CD14-positive monocyte (primary cell): ENCODE results near the gene LRPAP1. TPM values are rescaled to one million over a fixed set of nuclear protein-coding genes. Genes with fewer than 3 reads are reported as not detected.
A peak's percentile ranks its signal among the peaks of the same experiment; 100 is the strongest.

Source experiments
- DNase-seq, 3 donors: peaks; one replicate each; pipeline ENCODE4 v3.0.0-alpha.2; 2011 to 2022
- H2AFZ ChIP-seq: 2 replicates; pipeline ENCODE4 v1.6.0; 2012; ENCODE audit warnings: mild to moderate bottlenecking, low read depth, low read length, inconsistent platforms; ENCODE audit not compliant: insufficient read depth, poor library complexity, severe bottlenecking
- H3K27ac ChIP-seq, 2 donors: 1 replicate in 1 of 2; 2 replicates in 1 of 2; pipeline ENCODE4 v1.5.1; 2012 to 2013; ENCODE audit warnings: low read length in 2 of 2, control low read depth in 1 of 2, inconsistent platforms in 1 of 2, low read depth in 1 of 2, mild to moderate bottlenecking in 1 of 2
- H3K27me3 ChIP-seq, 2 donors: one replicate each; pipeline versions ENCODE4 v1.6.0 to v1.6.1; 2011 to 2013; ENCODE audit warnings: low read length in 2 of 2; ENCODE audit not compliant: control insufficient read depth in 2 of 2, insufficient read depth in 2 of 2
- H3K36me3 ChIP-seq, 2 donors: replicated peaks in 1 of 2; 1 replicate in 1 of 2; 2 replicates in 1 of 2; pipeline versions ENCODE4 v1.5.1 to v1.6.1; 2012 to 2013; ENCODE audit warnings: low read length in 2 of 2, control low read depth in 1 of 2, inconsistent platforms in 1 of 2, mild to moderate bottlenecking in 1 of 2; ENCODE audit not compliant: insufficient read depth in 2 of 2, control insufficient read depth in 1 of 2
- H3K4me1 ChIP-seq, 2 donors: 1 replicate in 1 of 2; 2 replicates in 1 of 2; pipeline versions ENCODE4 v1.5.1 to v1.6.1; 2012 to 2013; ENCODE audit warnings: low read length in 2 of 2, control low read depth in 1 of 2, inconsistent platforms in 1 of 2, mild to moderate bottlenecking in 1 of 2, moderate library complexity in 1 of 2; ENCODE audit not compliant: insufficient read depth in 2 of 2, control insufficient read depth in 1 of 2
- H3K4me2 ChIP-seq: replicated peaks from 2 replicates; pipeline ENCODE3; 2012; ENCODE audit warnings: low read length, moderate library complexity, mild to moderate bottlenecking; ENCODE audit not compliant: poor library complexity, severe bottlenecking; ENCODE audit errors: extremely low read depth
- H3K4me3 ChIP-seq, 3 experiments: fragments of 200-600 bp in 1 of 3; sonication (generic) in 1 of 3; replicated peaks in 1 of 3; 1 replicate in 2 of 3; 2 replicates in 1 of 3; pipeline ENCODE4 v1.5.1; 2011 to 2013; ENCODE audit warnings: low read length in 3 of 3, mild to moderate bottlenecking in 3 of 3, control low read depth in 2 of 3, low read depth in 2 of 3, inconsistent platforms in 1 of 3, moderate library complexity in 1 of 3
- H3K79me2 ChIP-seq: 2 replicates; pipeline ENCODE4 v1.6.0; 2012; ENCODE audit warnings: mild to moderate bottlenecking, control low read depth, inconsistent platforms, low read length, moderate library complexity; ENCODE audit not compliant: insufficient read depth
- H3K9ac ChIP-seq: 2 replicates; pipeline ENCODE4 v1.6.0; 2017; ENCODE audit warnings: low read length, mild to moderate bottlenecking; ENCODE audit not compliant: insufficient read depth, poor library complexity, severe bottlenecking
- H3K9me3 ChIP-seq, 2 donors: replicated peaks in 1 of 2; 1 replicate in 1 of 2; 2 replicates in 1 of 2; pipeline versions ENCODE4 v1.5.1 to v1.6.1; 2012 to 2013; ENCODE audit warnings: low read length in 2 of 2, control low read depth in 1 of 2; ENCODE audit not compliant: control insufficient read depth in 1 of 2, insufficient read depth in 1 of 2
- H4K20me1 ChIP-seq: 2 replicates; pipeline ENCODE4 v1.6.0; 2012; ENCODE audit warnings: mild to moderate bottlenecking, low read length, control low read depth, moderate library complexity; ENCODE audit not compliant: insufficient read depth
- H3K27ac Mint-ChIP-seq, 7 donors: one replicate each; pipeline ENCODE4 v1.8.0; 2020; ENCODE audit warnings: mild to moderate bottlenecking in 7 of 7, mixed read lengths in 7 of 7, moderate library complexity in 6 of 7, inconsistent platforms in 2 of 7
- H3K27me3 Mint-ChIP-seq, 3 donors: one replicate each; pipeline ENCODE4 v1.8.0; 2021 to 2022; ENCODE audit warnings: low read depth in 3 of 3, mild to moderate bottlenecking in 3 of 3, mixed read lengths in 3 of 3, moderate library complexity in 3 of 3, inconsistent platforms in 1 of 3
- H3K36me3 Mint-ChIP-seq, 2 donors: one replicate each; pipeline ENCODE4 v1.8.0; 2020; ENCODE audit warnings: mixed read lengths in 2 of 2, inconsistent platforms in 1 of 2, mild to moderate bottlenecking in 1 of 2
- H3K4me1 Mint-ChIP-seq: one replicate; pipeline ENCODE4 v1.8.0; 2020; ENCODE audit warnings: mild to moderate bottlenecking, mixed read lengths
- H3K4me3 Mint-ChIP-seq, 2 donors: one replicate each; pipeline ENCODE4 v1.8.0; 2020; ENCODE audit warnings: mild to moderate bottlenecking in 2 of 2, mixed read lengths in 2 of 2, moderate library complexity in 1 of 2
- H3K9me3 Mint-ChIP-seq, 7 donors: one replicate each; pipeline ENCODE4 v1.8.0; 2020 to 2022; ENCODE audit warnings: mixed read lengths in 7 of 7, mild to moderate bottlenecking in 6 of 7, moderate library complexity in 6 of 7, inconsistent platforms in 2 of 7
- CTCF ChIP-seq: fragments of 200-600 bp; IDR thresholded peaks from one replicate; pipeline ENCODE4 v1.8.0; 2022; ENCODE audit warnings: antibody characterized with exemption, mild to moderate bottlenecking
- WGBS: methylation state at CpG from one replicate; pipeline ENCODE4 v1.1.5; 2013; ENCODE audit warnings: missing lambda C conversion rate; ENCODE audit not compliant: insufficient coverage; 5-methylcytosine and 5-hydroxymethylcytosine counted together
- intact Hi-C, 2 donors: fragments of 100-400 bp; cut with micrococcal nuclease; formaldehyde crosslinking; loops; one replicate each; pipeline versions ENCODE4 v1.15.0 to v1.15.1; 2023
- polyA plus RNA-seq, 3 donors: library from polyadenylated mRNA; depleted of rRNA in 1 of 3; unstranded in 2 of 3; stranded (reverse) in 1 of 3; fragments of 300-500 nt in 2 of 3; fragments of >200 nt in 1 of 3; fragmentation: Illumina TruSeq in 2 of 3; gene quantifications; 1 replicate in 2 of 3; 2 replicates in 1 of 3; pipeline ENCODE4 v1.2.3, GENCODE V29; 2012 to 2021

Gene LRPAP1
- polyA plus RNA-seq, 3 donors: 169 to 204 (median 180) TPM

- Mint-ChIP-seq H3K36me3 (no peaks in the 10 kb centered on the region), H3K4me3 (no peak overlapping the region), H3K9me3 (peaks cover 0 to 2% (median 0%) of the 10 kb centered on the region in 7 donors), H3K27me3 (peaks cover 0 to 11% (median 8%) of the 10 kb centered on the region in 3 donors), H3K27ac (peak overlapping the region in 1 of 7 donors; percentile 52), H3K4me1 (no peaks in the 10 kb centered on the region)
- Histone ChIP-seq H3K9ac (no peak overlapping the region), H3K4me1 (no peaks in the 10 kb centered on the region), H3K27me3 (no peaks in the 10 kb centered on the region), H3K79me2 (no peaks in the 10 kb centered on the region), H4K20me1 (no peaks in the 10 kb centered on the region), H2AFZ (no peak overlapping the region), H3K4me3 (no peak overlapping the region), H3K36me3 (no peaks in the 10 kb centered on the region), H3K9me3 (peaks cover 6 to 10% of the 10 kb centered on the region in 2 donors), H3K4me2 (no peak overlapping the region), H3K27ac (no peak overlapping the region)
- intact Hi-C loops: no loop called here
- WGBS: 93% methylated on average over 22 of the region's 25 CpGs
- TF ChIP-seq CTCF: no peak
- no peak for DNase-seq
These were observed 61.8 kb downstream of the LRPAP1 start for GRCh38 chr4:3470244-3471097.

- Histone ChIP-seq H3K9ac (no peak overlapping the region), H3K9me3 (peaks cover 6 to 10% of the 10 kb centered on the region in 2 donors), H3K4me2 (no peak overlapping the region), H3K4me3 (no peak overlapping the region), H2AFZ (no peak overlapping the region), H4K20me1 (no peaks in the 10 kb centered on the region), H3K36me3 (no peaks in the 10 kb centered on the region), H3K27me3 (peaks cover 0 to 2% of the 10 kb centered on the region in 2 donors), H3K27ac (no peak overlapping the region), H3K4me1 (no peaks in the 10 kb centered on the region), H3K79me2 (no peaks in the 10 kb centered on the region)
- TF ChIP-seq CTCF: no peak
- Mint-ChIP-seq H3K4me3 (no peak overlapping the region), H3K36me3 (no peaks in the 10 kb centered on the region), H3K27ac (no peak overlapping the region), H3K4me1 (no peaks in the 10 kb centered on the region), H3K9me3 (peaks cover 0 to 2% (median 0%) of the 10 kb centered on the region in 7 donors), H3K27me3 (peaks cover 3 to 14% (median 14%) of the 10 kb centered on the region in 3 donors)
- intact Hi-C loops: no loop called here
- no peak for DNase-seq
- WGBS: 90% methylated on average over 28 of the region's 31 CpGs
These were observed 62.6 kb downstream of the LRPAP1 start for GRCh38 chr4:3469386-3470243.
